ENCODE data around the gene CRX. TPM values are rescaled to one million over a fixed set of nuclear protein-coding genes. Genes with fewer than 3 reads are reported as not detected.
"Not testable (repeated sequence)": the region's sequence is repeated elsewhere in the genome, so short reads cannot be mapped to it uniquely, and the experiment has no call there.

Gene CRX
- total and polyA plus RNA-seq, 7 donors = 0.01 TPM; not detected in 6

DNA sequence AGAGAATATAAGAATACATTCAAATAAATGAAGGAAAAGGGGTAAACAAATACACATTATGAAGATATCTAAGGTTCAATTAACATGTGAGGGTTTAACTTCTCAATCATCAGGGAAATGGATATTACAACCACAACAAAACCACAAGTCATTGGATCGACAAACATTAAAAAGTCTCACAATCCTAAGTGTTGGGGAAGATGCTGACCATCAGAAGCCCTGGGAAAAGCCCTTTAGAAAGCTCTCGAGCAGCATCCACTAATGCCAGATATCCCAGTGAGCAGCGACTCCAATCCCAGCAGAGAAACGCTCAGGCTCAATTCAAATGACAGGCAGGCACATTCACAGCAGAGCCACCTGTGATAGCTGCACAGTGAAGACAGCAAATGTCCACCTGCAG is 20.5 kb upstream of the CRX start:
- 89 to 95% (median 93%) methylated on average over 4 of the region's 4 CpGs for WGBS, 3 donors
- Histone ChIP-seq H3K36me3 (ENCODE audit: insufficient read depth in 1 of 2, low read depth in 1 of 2) (no peaks in the 10 kb centered on the region), H3K9me3 (no peaks in the 10 kb centered on the region), H3K27me3 (ENCODE audit: insufficient read depth in 3 of 3, low read length in 2 of 3) (peaks cover 0 to 1% (median 0%) of the 10 kb centered on the region in 3 donors), H3K4me1 (no peaks in the 10 kb centered on the region), H3K4me3 (no peak overlapping the region), H3K27ac (no peak overlapping the region)
- ATAC-seq (no peak), DNase-seq (no peak)
- intact Hi-C loops (cut with DNase I) = no loop called here
- TF ChIP-seq, protein P1, sequence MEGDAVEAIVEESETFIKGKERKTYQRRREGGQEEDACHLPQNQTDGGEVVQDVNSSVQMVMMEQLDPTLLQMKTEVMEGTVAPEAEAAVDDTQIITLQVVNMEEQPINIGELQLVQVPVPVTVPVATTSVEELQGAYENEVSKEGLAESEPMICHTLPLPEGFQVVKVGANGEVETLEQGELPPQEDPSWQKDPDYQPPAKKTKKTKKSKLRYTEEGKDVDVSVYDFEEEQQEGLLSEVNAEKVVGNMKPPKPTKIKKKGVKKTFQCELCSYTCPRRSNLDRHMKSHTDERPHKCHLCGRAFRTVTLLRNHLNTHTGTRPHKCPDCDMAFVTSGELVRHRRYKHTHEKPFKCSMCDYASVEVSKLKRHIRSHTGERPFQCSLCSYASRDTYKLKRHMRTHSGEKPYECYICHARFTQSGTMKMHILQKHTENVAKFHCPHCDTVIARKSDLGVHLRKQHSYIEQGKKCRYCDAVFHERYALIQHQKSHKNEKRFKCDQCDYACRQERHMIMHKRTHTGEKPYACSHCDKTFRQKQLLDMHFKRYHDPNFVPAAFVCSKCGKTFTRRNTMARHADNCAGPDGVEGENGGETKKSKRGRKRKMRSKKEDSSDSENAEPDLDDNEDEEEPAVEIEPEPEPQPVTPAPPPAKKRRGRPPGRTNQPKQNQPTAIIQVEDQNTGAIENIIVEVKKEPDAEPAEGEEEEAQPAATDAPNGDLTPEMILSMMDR (IDR thresholded peaks at IDR 0.05) = no peak

- Histone ChIP-seq H3K27me3 (ENCODE audit: insufficient read depth in 3 of 3, low read length in 2 of 3) (peaks cover 0 to 1% (median 0%) of the 10 kb centered on the region in 3 donors), H3K27ac (no peak overlapping the region), H3K9me3 (no peaks in the 10 kb centered on the region), H3K36me3 (ENCODE audit: insufficient read depth in 1 of 2, low read depth in 1 of 2) (no peaks in the 10 kb centered on the region), H3K4me1 (no peaks in the 10 kb centered on the region), H3K4me3 (no peak overlapping the region)
- DNase-seq (no peak), ATAC-seq (no peak)
- WGBS, 3 donors = 80 to 88% (median 82%) methylated on average over 17 to 23 of the region's 25 CpGs
- intact Hi-C loops (cut with DNase I) = no loop called here
- TF ChIP-seq, protein P1 (IDR thresholded peaks at IDR 0.05) = no peak
Measured at GRCh38 chr19:47802521-47803043, 19.2 kb upstream of the CRX start.

DNA sequence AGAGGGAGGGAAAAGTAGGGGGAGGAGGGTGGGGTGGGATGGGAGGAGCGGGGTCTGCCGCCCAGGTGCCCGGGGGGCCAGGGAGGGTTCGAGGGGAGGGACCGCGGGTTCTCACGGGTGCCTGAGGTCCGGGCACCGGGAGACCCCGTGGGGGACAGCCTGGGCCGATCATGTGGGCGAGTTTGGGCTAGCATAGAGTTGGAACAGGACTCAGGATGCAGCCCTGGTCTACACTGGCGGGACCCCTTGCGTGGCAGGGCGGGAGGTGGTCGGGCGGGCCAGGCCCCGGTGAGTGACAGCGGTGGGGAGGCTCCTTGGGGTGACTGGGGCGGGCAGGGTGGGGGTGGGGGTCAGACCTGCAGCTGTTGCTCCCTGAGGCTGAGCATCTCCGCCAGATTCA is 18.6 kb upstream of the CRX start:
- H3K9me3 ChIP-seq; DNase-seq; H3K27me3 ChIP-seq (ENCODE audit: insufficient read depth in 3 of 3, low read length in 2 of 3); H3K27ac ChIP-seq; intact Hi-C loops (cut with DNase I); H3K4me1 ChIP-seq; H3K36me3 ChIP-seq (ENCODE audit: insufficient read depth in 1 of 2, low read depth in 1 of 2); H3K4me3 ChIP-seq; ATAC-seq: not testable (repeated sequence)
- WGBS, 3 donors = 72 to 75% (median 74%) methylated on average over 8 to 21 of the region's 21 CpGs

GRCh38 chr19:47803671-47804070 is 18.1 kb upstream of the CRX start:
- H3K27ac ChIP-seq; H3K4me3 ChIP-seq; H3K27me3 ChIP-seq (ENCODE audit: insufficient read depth in 3 of 3, low read length in 2 of 3); intact Hi-C loops (cut with DNase I); DNase-seq; H3K9me3 ChIP-seq; ATAC-seq; H3K4me1 ChIP-seq; H3K36me3 ChIP-seq (ENCODE audit: insufficient read depth in 1 of 2, low read depth in 1 of 2): not testable (repeated sequence)
- WGBS, 3 donors = 70 to 95% (median 90%) methylated on average over 2 to 11 of the region's 12 CpGs

GRCh38 chr19:47804451-47804850 is 17.3 kb upstream of the CRX start, which contains the start of gene TPRX1:
Gene TPRX1 (minus strand): TSS chr19:47804551. CDS start chr19:47804539, 12 bp downstream.
- H3K27me3 ChIP-seq (ENCODE audit: insufficient read depth in 3 of 3, low read length in 2 of 3); ATAC-seq; H3K4me1 ChIP-seq; H3K4me3 ChIP-seq; H3K9me3 ChIP-seq; DNase-seq; H3K27ac ChIP-seq; H3K36me3 ChIP-seq (ENCODE audit: insufficient read depth in 1 of 2, low read depth in 1 of 2); intact Hi-C loops (cut with DNase I): not testable (repeated sequence)
- 80 to 84% (median 83%) methylated on average over 5 of the region's 5 CpGs for WGBS, 3 donors

GRCh38 chr19:47805313-47805712 is 16.4 kb upstream of the CRX start:
- H3K4me3 ChIP-seq = no peak overlapping the region
- no peaks in the 10 kb centered on the region for H3K4me1 ChIP-seq
- H3K36me3 ChIP-seq (ENCODE audit: insufficient read depth in 1 of 2, low read depth in 1 of 2) = no peaks in the 10 kb centered on the region
- H3K27ac ChIP-seq = no peak overlapping the region
- H3K27me3 ChIP-seq (ENCODE audit: insufficient read depth in 3 of 3, low read length in 2 of 3) = peaks cover 0 to 1% (median 0%) of the 10 kb centered on the region in 3 donors
- WGBS, 3 donors = 76 to 85% (median 78%) methylated on average over 10 of the region's 10 CpGs
- ATAC-seq (no peak), DNase-seq (no peak)
- TF ChIP-seq, protein P1 (IDR thresholded peaks at IDR 0.05) = no peak
- no peaks in the 10 kb centered on the region for H3K9me3 ChIP-seq
- intact Hi-C loops (cut with DNase I) = no loop called here
